GM21390 (cell line): Measurements from ENCODE around the gene CLIP4.
"Not testable (repeated sequence)": the region's sequence is repeated elsewhere in the genome, so short reads cannot be mapped to it uniquely, and the experiment has no call there.

ENCODE experiments used
- ATAC-seq: cut with Tn5 transposase; IDR thresholded peaks from one replicate; pipeline ENCODE4 v1.9.1; 2021; ENCODE audit not compliant: unreplicated experiment

The CLIP4 gene

DNA sequence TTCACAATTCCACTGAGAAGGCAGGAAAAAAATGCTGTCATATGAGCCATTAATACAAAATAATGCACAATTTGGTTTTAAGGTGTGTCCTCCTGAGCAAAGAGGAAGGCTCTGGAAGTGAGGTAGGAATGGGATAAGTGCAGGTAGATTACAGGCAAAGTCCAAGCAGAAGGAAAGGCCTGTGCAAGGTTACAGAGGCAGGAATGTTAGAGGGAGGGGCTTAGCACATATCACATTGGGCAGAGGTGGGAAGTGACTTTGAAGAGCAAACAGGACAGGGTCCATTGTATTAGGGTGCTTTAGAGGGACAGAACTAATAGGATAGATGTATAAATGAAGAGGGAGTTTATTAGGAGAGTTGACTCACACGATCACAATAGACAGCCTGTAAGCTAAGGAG lies 14.7 kb upstream of the CLIP4 start:
- no peak for ATAC-seq

DNA sequence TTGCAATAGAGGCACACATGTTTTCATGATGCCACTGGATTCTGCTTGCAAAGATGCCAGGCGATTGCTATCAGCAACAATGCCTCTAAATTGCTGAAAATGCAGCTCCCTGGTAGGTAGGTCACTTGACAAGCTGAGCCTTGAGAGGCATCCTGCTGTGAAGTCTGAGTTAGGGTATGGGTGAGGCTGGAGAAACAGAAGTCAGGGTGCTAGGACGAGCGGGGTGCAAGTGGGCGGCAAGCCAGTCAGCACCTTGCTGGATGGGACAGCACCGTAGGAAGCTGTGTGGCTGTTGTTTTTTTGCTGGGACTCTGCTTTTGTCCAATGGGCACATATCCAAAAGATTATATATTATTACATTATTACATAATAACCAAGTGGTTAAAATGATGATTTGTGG lies 10.5 kb upstream of the CLIP4 start:
- ATAC-seq: no peak

DNA sequence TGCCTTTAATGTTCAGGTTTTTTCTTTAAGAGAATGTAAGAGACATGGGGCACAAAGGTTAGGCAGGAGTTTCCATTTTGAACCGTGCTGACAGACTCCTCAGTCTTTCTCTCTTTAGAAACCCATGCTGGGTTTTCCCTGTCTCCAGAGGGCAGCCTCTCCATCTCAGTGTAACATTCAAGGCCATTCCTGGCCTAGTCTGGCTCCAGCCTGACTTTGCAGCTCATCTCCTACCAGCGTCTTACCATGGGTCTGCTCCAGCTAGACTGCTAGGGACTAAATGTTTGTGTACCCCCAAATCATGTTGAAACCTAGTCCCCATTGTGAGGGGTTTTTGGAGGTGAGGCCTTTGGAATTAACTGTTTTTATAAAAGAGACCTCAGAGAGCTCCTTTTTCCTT lies 9.8 kb upstream of the CLIP4 start:
- no peak for ATAC-seq

DNA sequence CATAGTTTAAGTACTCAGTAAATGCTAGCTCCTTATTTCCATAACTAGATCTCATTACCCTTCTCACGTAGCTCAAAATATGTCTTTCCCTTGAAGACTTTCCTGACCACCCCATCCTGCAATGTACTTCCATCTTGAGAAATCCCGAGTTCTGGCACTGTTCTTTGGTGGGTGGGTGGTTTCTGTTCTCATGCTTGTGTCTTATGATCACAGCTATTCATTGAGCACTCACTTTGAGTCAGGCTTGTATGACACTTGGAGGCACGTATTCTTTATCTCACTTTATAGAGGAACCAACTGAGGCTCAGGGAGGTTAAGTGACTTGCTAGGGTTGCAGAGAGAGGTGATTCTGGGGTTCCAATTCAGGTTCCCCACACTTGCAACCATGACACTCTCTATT lies 9.0 kb upstream of the CLIP4 start:
- ATAC-seq: no peak

DNA sequence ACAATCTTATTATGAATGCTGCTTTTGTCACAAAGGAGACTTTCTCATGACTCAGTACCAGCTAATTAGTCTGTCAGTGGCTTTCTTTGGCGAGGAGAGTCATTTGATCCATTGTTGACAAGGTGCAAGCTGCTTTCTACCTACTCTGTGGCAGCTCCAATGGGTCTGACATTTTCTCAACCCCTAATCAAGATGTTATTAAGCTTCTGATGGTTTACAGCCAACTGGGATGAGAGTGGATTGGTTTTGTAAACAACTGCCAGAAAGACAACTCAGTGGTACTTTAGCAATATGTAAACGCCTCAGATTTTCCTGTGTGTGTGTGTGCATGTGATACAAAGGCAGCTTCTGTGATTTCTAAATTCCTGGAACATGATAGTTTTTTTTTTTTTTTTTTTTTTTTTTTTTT lies 8.2 kb upstream of the CLIP4 start:
- no peak for ATAC-seq

DNA sequence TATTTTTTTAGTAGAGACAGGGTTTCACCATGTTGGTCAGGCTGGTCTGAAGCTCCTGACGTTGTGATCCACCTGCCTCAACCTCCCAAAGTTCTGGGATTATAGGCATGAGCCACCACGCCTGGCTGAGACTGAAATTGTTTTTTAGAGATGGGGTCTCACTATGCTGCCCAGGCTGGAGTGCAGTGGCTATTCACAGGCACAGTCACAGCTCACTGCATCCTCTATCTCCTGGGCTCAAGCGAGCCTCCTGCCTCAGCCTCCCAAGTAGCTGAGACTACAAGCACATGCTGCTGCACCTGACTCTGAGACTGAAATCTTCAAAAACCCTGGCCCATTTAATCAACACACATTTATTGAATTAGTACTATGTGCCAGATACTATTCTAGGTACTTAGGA lies 7.7 kb upstream of the CLIP4 start:
- ATAC-seq: not testable (repeated sequence)

DNA sequence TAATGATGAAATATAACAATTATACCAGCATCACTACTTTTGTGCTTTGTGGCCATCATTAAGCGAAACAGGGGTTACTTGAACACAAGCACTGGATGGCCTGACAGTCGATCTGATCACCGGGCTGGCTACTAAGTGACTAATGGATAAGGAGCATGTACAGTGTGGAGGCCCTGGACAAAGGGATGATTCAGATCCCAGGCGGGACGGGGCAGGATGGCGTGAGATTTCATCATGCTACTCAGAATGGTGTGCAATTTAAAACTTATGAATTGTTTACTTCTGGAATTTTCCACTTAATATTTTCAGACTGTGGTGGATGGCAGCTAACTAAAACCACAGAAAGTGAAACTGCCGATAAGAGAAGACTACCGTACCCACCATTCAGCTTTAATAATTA lies 7.0 kb upstream of the CLIP4 start:
- ATAC-seq: no peak

DNA sequence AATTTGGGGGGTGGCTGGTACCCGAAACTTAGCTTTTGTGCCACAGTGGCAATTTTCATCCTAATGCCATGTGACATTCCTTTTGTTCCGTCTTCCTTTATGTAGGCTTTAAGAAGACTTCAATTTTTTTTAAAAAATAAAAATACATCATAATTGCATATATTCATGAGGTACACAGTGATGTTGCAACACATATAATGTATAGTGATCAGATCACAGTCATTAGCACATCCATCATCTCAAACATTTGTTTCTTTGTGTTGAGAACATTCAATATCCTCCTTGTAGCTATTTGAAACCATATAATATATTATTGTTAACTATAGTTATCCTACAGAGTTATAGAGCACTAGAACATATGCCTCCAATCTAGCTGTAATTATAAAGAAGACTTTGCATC lies 6.0 kb upstream of the CLIP4 start:
- ATAC-seq: no peak

DNA sequence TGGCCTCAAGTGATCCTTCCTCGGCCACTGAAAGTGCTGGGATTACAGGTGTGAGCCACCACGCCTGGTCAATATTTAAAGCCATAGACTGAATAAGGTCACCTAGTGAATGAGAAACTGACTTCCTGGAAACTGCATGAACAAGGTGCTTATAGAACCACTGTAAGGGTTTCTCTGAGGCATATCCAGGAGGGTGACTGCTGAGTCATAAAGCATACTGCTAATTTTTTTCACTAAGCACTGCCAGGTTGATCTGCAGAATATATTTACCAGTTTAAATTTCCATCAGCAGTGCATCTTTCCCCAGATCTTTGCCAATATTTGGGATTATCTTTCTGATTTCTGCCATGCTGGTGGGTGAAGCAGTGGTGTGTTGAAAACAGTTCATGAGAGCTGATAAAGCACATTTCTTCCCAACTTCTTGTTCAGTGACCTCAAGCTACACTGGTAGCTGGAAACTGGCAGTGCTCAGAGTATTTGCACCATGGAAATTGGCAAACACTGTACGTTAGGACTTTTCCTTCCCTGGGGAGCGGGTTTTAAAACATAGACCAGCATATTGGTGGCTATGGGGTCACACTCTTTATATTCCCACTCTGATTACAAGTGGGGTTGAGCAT lies 4.2 kb upstream of the CLIP4 start:
- ATAC-seq: peak; percentile 40

DNA sequence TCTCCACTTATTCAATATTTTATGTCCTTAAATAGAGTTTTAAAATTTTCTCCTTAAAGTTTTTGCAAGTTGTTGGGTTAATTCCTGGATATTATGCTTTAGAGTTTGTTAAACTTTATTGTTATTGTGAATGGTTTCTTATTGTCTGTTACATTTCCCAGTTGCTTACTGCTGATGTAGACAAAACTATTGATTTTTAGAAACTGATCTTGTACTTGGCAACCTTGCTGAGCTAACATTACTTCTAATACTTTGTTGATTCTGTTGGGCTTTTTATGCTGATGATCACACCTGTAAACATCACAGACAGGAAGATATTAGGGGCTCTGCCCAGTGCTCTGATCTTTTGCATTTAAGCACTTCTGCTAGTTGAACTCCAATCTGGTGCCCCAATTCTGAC lies 2.8 kb upstream of the CLIP4 start:
- ATAC-seq: no peak

DNA sequence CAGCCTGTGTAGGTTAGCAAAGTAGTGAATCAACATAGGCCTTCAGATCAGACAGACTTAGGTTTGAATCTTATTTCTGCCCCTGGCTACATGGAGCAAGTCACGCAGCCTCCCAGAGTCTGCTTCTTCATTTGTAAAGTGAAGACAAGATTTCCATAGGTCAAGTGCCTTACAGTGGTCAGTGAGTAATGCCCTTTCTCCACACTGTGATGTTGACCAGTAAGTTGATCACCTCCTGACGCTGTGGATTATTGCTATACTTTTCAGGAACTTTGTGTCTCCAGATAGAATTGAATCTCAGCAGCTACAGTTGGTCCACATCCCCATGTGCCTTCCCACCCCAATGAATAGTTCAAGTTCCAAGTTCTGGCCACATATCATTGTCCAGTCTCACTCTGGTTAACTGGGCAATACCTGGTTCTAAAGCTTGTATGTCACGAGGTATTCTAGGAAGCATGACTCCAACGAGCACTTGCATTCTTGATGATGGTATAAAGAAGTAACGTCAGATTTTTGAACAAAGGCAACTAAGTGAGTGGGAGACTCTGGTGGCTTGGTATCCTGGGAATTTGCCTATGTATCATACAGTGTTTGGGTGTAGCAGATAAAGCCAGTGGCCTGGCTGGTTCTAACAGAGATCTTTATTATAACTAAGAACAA lies 2.1 kb upstream of the CLIP4 start:
- no peak for ATAC-seq

DNA sequence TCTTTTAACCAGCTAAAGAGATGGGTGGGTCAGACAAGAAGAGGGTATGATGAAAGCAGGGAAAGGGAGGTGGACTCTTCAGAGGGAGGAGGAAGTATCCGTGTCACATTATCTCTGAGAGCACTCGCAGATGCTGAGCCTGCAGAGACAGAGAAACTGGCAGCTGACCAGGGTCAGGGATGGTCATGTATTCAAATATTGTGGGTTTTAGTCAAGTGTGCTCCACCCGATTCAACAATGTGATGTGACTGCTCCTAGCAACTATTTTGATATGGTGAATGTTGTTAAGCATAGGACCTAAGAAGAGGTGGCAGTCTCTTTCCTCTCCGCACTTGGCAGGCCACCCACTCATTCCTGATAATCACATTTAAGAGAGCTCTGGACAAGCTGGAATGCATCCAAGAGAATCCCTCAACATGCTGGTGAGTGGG lies 1.3 kb upstream of the CLIP4 start:
- ATAC-seq: no peak

DNA sequence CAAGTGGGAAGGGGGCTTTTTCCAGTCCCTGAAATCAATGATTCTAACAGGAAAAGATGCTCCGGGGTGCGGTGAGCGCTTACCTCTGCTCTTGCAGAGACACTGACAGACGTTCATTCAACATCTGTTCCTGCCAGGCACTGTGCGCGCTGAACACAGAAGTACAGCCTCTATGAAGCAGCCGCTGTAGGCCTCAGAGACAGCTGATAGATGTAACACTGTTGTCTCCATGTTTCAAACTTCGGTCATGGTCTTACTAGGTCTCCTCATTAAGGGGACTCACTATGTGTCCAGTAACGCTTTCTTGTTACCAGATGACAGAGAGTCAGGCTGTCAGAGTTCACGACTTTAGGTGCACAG lies 649 bp upstream of the CLIP4 start:
- no peak for ATAC-seq

DNA sequence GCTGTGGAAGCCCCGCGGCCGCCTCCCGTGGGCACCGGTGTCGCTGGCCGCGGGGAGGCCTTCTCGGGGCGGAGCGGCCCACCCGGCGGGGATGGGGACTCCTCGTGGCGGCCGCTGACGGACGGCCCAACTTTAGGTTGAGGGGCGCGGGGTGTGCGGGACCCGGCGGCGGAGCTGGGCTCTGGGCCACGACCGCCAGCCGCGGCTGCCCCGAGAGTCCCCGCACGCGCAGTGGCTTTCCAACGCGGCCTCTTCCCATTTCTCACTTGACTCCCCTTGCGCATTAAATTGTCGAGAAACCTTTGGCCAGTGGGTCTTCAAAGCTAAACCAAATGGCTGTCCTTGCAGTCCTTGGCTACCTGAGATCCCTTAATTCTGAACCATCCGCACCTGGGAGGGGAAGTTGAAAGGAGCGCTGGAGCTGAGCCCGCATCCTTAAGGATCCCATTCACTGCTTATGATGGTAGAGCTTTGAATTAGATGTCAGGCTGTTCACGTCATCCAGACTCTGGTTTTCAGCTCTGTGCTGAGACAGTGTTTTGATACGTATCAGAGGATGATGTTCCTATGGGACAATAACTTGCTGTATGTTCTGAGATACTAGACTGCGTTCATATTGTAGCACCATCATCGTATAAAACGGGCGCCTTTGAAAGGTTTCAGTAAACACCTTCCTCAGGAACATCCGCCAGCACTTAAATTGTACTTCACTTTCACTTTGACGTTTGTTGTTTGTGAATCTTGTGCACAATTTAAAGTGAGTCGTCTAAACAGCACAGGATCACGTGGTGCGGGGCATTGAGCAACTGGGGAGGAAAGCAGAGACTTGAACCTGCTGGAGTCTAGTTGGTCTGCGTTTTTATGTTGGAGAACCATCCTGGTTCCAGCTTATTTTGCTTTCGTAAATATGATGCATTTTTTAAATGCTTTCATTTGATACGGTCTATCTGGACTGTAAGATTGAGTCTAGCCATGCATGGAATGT lies 874 bp downstream of the CLIP4 start:
- ATAC-seq: peak; percentile 40

DNA sequence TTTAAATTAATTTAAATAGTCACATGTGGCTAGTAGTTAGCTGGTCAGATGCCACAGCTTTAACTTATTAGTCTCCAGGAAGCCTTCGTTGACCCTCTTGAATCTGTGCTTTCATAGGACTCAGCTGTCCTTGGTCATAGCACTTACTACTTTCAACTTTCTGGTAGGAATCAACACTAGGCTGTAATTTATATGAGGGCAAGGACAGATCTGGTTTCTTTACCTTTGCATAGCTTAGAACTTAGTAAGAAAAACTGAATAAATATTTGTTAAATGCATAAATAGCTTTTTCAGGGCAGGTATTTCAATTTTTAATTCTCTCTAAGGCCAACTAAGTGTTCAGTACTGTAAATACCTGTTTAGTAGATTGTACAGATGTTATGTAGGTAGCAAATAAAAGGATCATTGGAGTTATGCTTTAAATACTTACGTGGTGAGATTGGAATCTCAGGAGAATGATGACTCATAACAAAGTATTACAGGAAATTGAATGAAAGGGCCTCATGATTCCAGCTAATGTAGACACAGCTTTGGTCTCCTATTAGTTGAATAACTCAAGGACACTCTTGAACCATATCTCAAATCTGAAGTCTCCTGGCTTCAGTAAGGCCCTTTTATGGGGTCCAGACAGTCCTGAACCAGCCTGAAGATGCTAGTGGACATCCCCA lies 2.6 kb downstream of the CLIP4 start:
- ATAC-seq: no peak

DNA sequence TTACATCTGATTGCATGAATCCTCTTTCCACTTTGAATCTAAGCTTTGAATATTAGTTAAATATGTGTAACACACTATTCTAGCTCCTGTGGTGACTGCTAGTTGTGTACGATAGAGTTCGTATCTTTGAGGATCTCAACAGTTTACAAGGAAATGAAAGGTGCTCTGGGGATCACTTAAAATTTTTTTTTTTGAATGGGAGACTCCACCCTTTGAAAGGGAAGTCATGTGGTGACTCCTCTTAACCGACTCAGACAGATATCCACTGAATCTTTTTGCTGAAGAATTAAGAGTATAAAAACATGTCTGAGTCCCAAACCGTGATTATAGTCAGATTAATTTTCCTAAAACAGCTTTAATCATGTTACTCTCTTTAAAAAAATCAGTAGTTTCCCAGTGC lies 4.0 kb downstream of the CLIP4 start:
- no peak for ATAC-seq

DNA sequence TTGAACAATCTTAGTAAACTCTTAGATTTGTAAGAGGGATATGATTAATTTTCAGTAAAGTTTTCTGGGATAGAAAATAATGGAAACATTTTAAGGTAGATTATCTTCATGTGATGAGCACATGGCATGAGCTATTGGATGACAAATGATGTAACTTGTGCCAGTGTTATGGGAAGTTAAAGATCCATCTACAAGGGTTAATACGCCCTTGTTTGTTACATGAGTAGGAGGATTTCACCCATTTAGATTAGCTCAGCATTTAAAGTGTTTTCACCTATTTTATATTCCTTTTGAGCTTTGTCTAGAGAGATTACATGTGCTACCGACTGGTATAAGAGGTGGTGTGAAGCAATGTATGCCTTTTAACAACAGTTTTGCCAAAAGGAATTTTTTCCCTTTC lies 5.6 kb downstream of the CLIP4 start:
- no peak for ATAC-seq

DNA sequence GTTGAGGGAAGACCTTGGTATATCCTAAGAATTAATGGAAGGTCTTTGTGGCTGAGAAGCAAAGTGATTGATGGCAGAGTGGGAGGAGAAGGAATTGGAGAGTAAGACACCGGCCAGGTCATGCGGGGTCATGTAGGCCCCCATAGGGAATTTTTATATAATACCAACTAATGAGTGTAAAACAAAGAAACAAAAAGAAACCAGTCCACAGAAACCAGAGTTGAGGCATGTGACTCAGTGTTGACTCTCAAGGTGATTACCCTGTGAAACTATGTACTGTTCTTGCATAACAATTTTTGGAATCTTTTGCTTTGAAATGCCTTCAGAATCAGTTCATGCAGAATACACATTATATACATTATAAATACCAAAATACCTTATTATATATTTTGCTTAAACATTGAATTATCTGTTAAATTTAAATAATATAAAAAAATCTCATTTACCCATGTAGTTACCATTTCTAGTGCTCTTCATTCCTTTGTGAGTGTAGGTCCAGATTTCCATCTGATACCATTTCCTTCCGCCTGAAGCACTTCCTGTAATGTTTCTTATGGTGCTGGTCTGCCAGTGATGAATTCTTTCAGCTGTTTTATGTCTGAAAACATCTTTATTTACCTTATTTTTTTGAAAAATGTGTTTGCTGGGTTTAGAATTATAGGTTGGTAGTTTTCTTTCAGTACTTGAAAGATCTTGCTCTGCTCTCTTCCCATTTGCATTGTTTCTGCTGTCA lies 8.6 kb downstream of the CLIP4 start:
- ATAC-seq: no peak

DNA sequence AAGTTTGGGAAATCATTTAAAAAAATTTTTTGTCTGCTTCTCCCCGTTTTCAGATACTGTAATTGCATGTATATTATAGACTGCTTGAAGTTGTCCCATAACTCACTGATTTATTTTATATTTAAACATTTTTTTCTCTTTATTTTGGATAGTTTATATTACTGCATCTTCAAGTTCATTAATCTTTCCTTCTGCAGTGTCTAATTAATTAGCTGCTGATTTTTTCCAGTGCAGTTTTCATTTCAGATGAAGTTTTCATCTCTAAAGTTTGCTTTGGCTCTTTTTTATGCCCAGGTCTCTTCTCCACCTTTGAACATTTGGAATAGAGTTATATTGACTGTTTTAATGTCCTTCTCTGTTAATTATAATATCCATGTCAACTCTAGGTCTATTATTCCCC lies 9.3 kb downstream of the CLIP4 start:
- ATAC-seq: no peak

DNA sequence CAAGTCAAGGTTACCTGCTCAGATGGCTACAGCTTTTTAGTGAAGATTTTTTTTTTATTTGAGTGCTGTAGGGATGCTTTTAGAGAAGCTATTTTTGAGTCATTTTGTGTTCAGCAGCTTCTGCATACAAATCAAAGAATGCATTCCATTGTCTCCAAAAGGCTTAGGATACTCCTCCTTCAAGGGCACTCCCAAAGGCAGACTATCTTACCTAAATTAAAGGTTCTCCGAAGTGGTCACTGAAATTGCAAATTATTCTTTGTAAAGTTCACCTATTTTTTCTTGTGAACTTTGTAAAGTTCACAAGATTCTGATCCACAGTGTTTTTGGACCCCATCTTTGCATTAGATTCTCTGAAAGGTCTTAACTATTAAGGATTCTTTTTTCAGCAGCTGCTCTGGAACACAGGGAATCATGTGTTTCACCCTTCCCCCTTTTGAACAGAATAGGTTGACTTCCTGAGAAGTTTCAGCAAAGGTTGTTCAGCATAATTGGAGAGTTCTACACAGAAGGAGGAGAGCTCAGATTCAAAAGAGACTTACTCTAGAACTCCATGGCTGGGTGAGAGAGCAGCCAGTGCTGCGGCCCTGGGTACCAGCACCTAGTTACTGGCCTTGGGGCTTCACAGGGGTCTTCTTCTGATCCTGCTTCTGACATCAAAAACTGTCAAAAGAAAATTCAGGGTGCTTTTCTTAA lies 14.5 kb downstream of the CLIP4 start:
- ATAC-seq: no peak
